KOPT-K1 (cell line): Measurements from ENCODE around the gene FHOD3.

Experiments used
- H3K27ac ChIP-seq: fragments of 200-600 bp; sonication (generic); 2 replicates; pipeline ENCODE4 v1.5.1; 2016; ENCODE audit warnings: antibody characterized with exemption, mild to moderate bottlenecking, low read depth, low read length; ENCODE audit not compliant: poor library complexity, severe bottlenecking
- H3K36me3 ChIP-seq: fragments of 200-600 bp; sonication (generic); 2 replicates; pipeline ENCODE4 v1.5.1; 2017; ENCODE audit warnings: antibody characterized with exemption, mild to moderate bottlenecking, low read length, moderate library complexity; ENCODE audit not compliant: insufficient read depth
- H3K9me3 ChIP-seq: fragments of 200-600 bp; sonication (generic); 2 replicates; pipeline ENCODE4 v1.5.1; 2017; ENCODE audit warnings: antibody characterized with exemption, low read length, mild to moderate bottlenecking; ENCODE audit not compliant: insufficient read depth, poor library complexity, severe bottlenecking

Gene FHOD3

GRCh38 chr18:36608107-36608506 is 310.6 kb downstream of the FHOD3 start:
- Histone ChIP-seq H3K36me3 (no peaks in the 10 kb centered on the region), H3K27ac (no peak overlapping the region), H3K9me3 (no peaks in the 10 kb centered on the region)

- no peaks in the 10 kb centered on the region for H3K36me3 ChIP-seq
- no peak overlapping the region for H3K27ac ChIP-seq
- no peaks in the 10 kb centered on the region for H3K9me3 ChIP-seq
Observed at GRCh38 chr18:36610258-36610657, 312.7 kb downstream of the FHOD3 start.

GRCh38 chr18:36610661-36611060 is 313.1 kb downstream of the FHOD3 start:
- H3K9me3 ChIP-seq, result no peaks in the 10 kb centered on the region
- H3K27ac ChIP-seq, result no peak overlapping the region
- H3K36me3 ChIP-seq, result no peaks in the 10 kb centered on the region

GRCh38 chr18:36613069-36613468 is 315.6 kb downstream of the FHOD3 start:
- Histone ChIP-seq H3K27ac (no peak overlapping the region), H3K9me3 (no peaks in the 10 kb centered on the region), H3K36me3 (no peaks in the 10 kb centered on the region)

GRCh38 chr18:36613810-36614209 is 316.3 kb downstream of the FHOD3 start:
- H3K27ac ChIP-seq, result no peak overlapping the region
- H3K9me3 ChIP-seq, result no peaks in the 10 kb centered on the region
- H3K36me3 ChIP-seq, result no peaks in the 10 kb centered on the region

DNA sequence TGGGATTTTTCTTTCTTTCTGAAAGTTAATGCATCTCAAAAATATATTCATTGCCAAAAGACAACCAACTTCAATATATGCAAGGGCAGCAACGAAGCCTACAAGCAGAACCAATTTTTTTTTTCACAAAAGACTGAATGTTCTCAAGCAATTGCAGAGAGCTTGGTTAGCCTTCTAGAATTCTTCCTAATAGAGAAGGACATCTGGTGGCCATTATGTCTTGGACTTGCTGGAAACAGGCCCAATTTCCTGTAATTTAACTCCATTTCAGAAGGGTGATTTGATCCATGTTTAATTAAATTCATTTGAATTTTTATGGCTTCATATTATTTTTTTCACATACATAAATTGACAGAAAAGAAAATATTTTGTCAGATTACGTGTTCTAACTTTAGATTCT is 323.3 kb downstream of the FHOD3 start:
- Histone ChIP-seq H3K36me3 (no peaks in the 10 kb centered on the region), H3K9me3 (peaks cover 4% of the 10 kb centered on the region), H3K27ac (no peak overlapping the region)

DNA sequence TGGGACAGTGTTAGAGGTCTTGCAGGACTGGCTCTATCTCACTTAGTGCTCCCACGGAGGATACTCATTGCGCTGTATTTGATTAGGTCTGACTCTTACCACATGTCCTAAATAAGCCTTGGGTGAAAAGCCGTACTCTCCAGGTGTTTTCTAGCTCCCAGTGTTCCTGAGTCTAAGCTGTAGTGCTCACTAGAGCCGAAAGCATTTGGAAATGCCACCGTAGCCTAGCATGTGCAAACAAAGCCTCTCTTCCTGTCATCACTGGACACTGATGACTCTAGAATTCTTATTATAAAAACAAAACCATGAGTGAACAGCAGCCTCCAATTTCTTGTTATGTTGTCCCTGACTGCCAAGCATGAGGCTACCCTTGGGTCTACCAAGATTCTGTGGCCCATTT is 325.1 kb downstream of the FHOD3 start:
- Histone ChIP-seq H3K27ac (no peak overlapping the region), H3K36me3 (no peaks in the 10 kb centered on the region), H3K9me3 (peaks cover 4% of the 10 kb centered on the region)

- Histone ChIP-seq H3K27ac (no peak overlapping the region), H3K9me3 (peaks cover 4% of the 10 kb centered on the region), H3K36me3 (no peaks in the 10 kb centered on the region)
Observed at GRCh38 chr18:36623091-36623490, 325.6 kb downstream of the FHOD3 start.

DNA sequence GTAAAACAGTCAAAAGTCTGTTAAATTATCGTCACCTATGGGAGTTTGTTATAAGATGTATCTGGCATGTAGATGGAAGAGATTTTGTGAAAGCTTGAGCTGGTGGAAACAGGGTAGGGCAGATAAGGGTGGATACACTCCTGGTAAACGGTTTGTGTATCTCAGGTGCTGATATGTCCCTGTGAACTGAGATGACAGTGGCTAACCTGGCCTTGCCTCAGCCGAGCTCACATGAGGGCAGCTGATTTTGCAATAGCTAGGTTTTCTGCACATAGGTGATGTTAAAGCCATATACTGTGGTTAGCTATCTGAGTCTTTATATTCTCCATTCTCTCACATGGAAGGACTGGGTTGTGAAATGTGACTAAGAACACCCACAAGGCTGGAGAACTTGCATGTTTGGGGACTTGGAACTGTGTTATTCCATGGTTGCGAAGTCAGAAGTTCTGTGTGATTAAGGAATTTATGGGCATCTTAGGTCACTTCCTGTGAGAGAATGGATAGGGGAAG is 326.2 kb downstream of the FHOD3 start:
- peaks cover 4% of the 10 kb centered on the region for H3K9me3 ChIP-seq
- no peaks in the 10 kb centered on the region for H3K36me3 ChIP-seq
- H3K27ac ChIP-seq, result no peak overlapping the region

DNA sequence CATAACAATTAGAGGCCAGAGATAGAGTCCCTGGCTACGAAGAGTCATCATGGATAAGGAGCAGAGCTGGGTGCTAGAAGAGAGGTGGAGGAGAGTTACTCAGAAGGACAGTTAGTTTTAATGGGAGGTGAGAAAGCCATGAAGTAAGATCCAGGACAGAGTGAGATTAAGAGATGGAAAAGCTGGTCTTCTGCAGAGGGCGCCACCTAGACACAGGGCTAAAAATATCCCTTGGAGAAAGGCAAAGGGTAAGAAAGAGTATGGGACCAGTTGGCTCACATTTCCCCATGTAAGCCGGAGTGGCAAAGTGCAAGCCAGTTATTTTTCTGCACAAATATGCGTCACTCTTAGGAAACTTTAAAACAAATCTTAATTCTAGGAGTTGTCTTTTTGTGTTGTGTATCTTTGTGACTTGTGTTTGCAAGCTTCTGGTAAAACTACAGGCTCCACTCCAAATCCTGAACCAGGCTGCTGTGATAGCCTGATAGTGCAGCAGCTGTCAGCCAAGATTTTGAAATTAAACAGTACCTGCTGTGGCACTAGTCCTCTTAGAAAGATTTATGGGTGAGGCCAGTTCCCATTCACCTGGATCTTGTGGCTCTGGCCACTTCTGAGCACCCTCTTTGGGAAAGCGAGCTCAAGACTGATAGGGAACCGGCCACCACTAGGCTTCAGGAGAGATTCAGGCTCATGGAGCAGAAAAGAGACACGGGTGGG is 327.1 kb downstream of the FHOD3 start:
- H3K36me3 ChIP-seq, result no peaks in the 10 kb centered on the region
- H3K27ac ChIP-seq, result no peak overlapping the region
- peaks cover 4% of the 10 kb centered on the region for H3K9me3 ChIP-seq

GRCh38 chr18:36625386-36625785 is 327.9 kb downstream of the FHOD3 start:
- Histone ChIP-seq H3K27ac (no peak overlapping the region), H3K36me3 (no peaks in the 10 kb centered on the region), H3K9me3 (peaks cover 4% of the 10 kb centered on the region)

- peaks cover 4% of the 10 kb centered on the region for H3K9me3 ChIP-seq
Observed at GRCh38 chr18:36627637-36628036, 330.1 kb downstream of the FHOD3 start.

DNA sequence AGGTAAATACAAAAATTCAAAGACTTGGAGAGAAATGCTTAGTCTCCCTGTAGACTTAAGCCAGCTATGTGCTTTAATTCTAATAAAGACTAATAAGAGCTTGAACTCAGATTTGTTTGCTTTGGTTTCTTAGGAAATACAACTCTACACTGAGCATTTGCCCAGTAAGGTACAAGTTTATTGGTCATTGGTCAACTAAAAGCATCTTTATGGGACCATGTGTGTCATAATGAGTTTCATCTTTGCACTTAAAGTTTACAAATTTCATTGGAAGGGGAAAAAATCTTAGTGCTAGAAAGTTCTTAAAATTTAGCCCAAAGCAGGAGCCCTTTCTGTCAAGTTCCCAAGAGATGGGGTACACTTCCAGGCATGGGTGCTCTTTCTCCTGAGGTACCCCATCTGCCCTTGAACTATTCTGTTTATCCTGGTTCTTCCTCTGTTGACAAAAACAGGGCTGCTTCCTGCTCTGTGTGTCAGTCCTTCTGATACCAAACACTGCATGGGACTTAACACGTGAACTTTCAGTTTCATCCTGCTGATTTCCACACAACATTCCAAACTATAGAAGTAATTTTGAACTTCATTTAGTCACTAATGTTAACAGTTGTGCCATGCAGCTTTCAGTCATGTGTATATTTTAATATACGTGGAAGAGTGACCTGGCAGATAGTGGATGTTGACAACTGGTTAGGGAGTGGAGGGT is 331.1 kb downstream of the FHOD3 start:
- H3K27ac ChIP-seq, result no peak overlapping the region
- peaks cover 4% of the 10 kb centered on the region for H3K9me3 ChIP-seq
- H3K36me3 ChIP-seq, result no peaks in the 10 kb centered on the region

More at GRCh38 chr18:36627637-36628036, 330.1 kb downstream of the FHOD3 start:
- Histone ChIP-seq H3K27ac (no peak overlapping the region), H3K36me3 (no peaks in the 10 kb centered on the region)

- H3K9me3 ChIP-seq, result no peaks in the 10 kb centered on the region
- no peak overlapping the region for H3K27ac ChIP-seq
- no peaks in the 10 kb centered on the region for H3K36me3 ChIP-seq
Observed at GRCh38 chr18:36629138-36629530, 331.6 kb downstream of the FHOD3 start.

GRCh38 chr18:36629836-36630235 is 332.3 kb downstream of the FHOD3 start:
- Histone ChIP-seq H3K36me3 (no peaks in the 10 kb centered on the region), H3K27ac (no peak overlapping the region), H3K9me3 (no peaks in the 10 kb centered on the region)

GRCh38 chr18:36630917-36631316 is 333.4 kb downstream of the FHOD3 start:
- H3K9me3 ChIP-seq, result no peaks in the 10 kb centered on the region
- no peaks in the 10 kb centered on the region for H3K36me3 ChIP-seq
- H3K27ac ChIP-seq, result no peak overlapping the region
